Umbilical cord (tissue), 2 donors: ENCODE data around the gene DUXA. TPM values are rescaled to one million over a fixed set of nuclear protein-coding genes. Genes with fewer than 3 reads are reported as not detected.

ENCODE experiments used
- DNase-seq: peaks from one replicate; pipeline ENCODE4 v3.0.0-alpha.2; 2015; ENCODE audit warnings: low spot score
- total RNA-seq: library from RNA; depleted of rRNA; stranded (reverse); fragments of >200 nt; gene quantifications from one replicate; pipeline ENCODE4 v1.2.3, GENCODE V29; 2014; ENCODE audit warnings: low replicate concordance; ENCODE audit not compliant: insufficient read depth

The DUXA gene
- total RNA-seq, 1 donor from 2014 or later = not detected

DNA sequence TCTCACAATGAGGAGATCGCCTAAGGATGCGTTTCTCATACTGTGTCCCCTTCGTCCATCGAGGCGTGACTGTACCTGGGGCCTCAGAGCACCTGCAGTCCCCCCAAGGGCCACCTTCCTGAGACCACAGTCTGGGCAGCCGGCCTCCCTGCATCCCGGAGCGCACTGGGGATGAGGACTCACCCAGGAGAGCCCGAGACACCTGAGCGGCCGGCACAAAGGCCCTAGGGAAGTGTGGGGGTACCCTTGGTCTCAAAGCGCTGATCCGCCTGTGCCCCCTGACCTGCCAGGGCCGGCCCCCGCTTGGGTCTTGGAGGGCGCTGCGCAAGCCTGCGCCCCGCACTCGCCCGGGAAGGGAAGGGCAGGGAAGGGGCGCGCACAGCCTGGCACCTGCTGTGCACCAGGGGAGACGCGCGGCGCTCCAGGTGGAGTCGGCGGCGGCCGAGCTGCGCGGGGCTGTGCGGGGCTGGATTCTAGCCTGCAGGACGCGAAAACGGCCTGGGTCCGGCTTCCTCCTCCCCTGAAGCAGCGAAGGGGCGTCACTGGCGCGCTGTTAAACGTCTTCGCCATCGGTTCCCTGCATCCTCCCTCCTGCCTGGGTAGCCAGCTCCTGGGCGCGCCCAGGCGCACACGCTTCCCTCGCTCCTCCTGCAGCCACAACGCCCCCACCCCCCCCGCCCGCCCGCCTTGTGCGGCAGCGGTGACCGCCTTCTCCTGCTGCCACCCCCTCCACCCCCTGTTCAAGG is 61.1 kb downstream of the DUXA start:
- no peak for DNase-seq

Other genes with a start within 250 kb of the DUXA start
- gene USP29, start 47.5 kb downstream of the DUXA start, total RNA-seq = 6.0 TPM
- 1.4 TPM for gene ZIM3, start 22.3 kb downstream of the DUXA start, total RNA-seq
- 33.2 TPM for gene ZNF264, start 24.0 kb upstream of the DUXA start, total RNA-seq
- gene AURKC, start 63.5 kb upstream of the DUXA start, total RNA-seq = not detected
- gene ZNF805, start 73.1 kb upstream of the DUXA start, total RNA-seq = 49.6 TPM
- 119 TPM for gene ZNF460, start 113.0 kb upstream of the DUXA start, total RNA-seq
- 12.3 TPM for gene ZNF543, start 153.0 kb upstream of the DUXA start, total RNA-seq
- gene ZNF304, start 183.8 kb upstream of the DUXA start, total RNA-seq = 12.8 TPM
- 3.1 TPM for gene TRAPPC2B, start 196.1 kb upstream of the DUXA start, total RNA-seq
- 5.3 TPM for gene ZNF547, start 196.1 kb upstream of the DUXA start, total RNA-seq
- 33.7 TPM for gene ZNF548, start 222.4 kb upstream of the DUXA start, total RNA-seq
- gene ZNF17, start 243.7 kb upstream of the DUXA start, total RNA-seq = 18.5 TPM